ENCODE data around the gene TNFRSF12A.
A peak's percentile ranks its signal among the peaks of the same experiment; 100 is the strongest.

TNFRSF12A gene

GRCh38 chr16:3045758-3046640 is 25.8 kb downstream of the TNFRSF12A start, which contains the start of gene MMP25 (continued):
- TF ChIP-seq, protein P1, sequence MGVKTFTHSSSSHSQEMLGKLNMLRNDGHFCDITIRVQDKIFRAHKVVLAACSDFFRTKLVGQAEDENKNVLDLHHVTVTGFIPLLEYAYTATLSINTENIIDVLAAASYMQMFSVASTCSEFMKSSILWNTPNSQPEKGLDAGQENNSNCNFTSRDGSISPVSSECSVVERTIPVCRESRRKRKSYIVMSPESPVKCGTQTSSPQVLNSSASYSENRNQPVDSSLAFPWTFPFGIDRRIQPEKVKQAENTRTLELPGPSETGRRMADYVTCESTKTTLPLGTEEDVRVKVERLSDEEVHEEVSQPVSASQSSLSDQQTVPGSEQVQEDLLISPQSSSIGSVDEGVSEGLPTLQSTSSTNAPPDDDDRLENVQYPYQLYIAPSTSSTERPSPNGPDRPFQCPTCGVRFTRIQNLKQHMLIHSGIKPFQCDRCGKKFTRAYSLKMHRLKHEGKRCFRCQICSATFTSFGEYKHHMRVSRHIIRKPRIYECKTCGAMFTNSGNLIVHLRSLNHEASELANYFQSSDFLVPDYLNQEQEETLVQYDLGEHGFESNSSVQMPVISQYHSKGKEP (tag by site-specific recombination; IDR thresholded peaks at IDR 0.05) = peak; percentile 44; the same call in 1 of the 2 replicates
- TF ChIP-seq, protein P2, sequence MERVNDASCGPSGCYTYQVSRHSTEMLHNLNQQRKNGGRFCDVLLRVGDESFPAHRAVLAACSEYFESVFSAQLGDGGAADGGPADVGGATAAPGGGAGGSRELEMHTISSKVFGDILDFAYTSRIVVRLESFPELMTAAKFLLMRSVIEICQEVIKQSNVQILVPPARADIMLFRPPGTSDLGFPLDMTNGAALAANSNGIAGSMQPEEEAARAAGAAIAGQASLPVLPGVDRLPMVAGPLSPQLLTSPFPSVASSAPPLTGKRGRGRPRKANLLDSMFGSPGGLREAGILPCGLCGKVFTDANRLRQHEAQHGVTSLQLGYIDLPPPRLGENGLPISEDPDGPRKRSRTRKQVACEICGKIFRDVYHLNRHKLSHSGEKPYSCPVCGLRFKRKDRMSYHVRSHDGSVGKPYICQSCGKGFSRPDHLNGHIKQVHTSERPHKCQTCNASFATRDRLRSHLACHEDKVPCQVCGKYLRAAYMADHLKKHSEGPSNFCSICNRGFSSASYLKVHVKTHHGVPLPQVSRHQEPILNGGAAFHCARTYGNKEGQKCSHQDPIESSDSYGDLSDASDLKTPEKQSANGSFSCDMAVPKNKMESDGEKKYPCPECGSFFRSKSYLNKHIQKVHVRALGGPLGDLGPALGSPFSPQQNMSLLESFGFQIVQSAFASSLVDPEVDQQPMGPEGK (tag by site-specific recombination; IDR thresholded peaks at IDR 0.05) = peak; percentile 83
- TF ChIP-seq TCF7L2 (IDR thresholded peaks at IDR 0.05; ENCODE audit: borderline replicate concordance, low read depth, low read length) = no peak
- TF ChIP-seq KLF1 (tag by site-specific recombination; IDR thresholded peaks at IDR 0.05) = peak; percentile 56; the same call in 1 of the 2 replicates
- TF ChIP-seq ZNF707 (tag by site-specific recombination; IDR thresholded peaks at IDR 0.05) = no peak
- no peak for TF ChIP-seq ZNF223 (tag by site-specific recombination; IDR thresholded peaks at IDR 0.05)
- no peak for TF ChIP-seq ZNF677 (tag by site-specific recombination; IDR thresholded peaks at IDR 0.05)
- no peak for TF ChIP-seq ZSCAN23 (tag by site-specific recombination; IDR thresholded peaks at IDR 0.05)
- TF ChIP-seq, protein P3, sequence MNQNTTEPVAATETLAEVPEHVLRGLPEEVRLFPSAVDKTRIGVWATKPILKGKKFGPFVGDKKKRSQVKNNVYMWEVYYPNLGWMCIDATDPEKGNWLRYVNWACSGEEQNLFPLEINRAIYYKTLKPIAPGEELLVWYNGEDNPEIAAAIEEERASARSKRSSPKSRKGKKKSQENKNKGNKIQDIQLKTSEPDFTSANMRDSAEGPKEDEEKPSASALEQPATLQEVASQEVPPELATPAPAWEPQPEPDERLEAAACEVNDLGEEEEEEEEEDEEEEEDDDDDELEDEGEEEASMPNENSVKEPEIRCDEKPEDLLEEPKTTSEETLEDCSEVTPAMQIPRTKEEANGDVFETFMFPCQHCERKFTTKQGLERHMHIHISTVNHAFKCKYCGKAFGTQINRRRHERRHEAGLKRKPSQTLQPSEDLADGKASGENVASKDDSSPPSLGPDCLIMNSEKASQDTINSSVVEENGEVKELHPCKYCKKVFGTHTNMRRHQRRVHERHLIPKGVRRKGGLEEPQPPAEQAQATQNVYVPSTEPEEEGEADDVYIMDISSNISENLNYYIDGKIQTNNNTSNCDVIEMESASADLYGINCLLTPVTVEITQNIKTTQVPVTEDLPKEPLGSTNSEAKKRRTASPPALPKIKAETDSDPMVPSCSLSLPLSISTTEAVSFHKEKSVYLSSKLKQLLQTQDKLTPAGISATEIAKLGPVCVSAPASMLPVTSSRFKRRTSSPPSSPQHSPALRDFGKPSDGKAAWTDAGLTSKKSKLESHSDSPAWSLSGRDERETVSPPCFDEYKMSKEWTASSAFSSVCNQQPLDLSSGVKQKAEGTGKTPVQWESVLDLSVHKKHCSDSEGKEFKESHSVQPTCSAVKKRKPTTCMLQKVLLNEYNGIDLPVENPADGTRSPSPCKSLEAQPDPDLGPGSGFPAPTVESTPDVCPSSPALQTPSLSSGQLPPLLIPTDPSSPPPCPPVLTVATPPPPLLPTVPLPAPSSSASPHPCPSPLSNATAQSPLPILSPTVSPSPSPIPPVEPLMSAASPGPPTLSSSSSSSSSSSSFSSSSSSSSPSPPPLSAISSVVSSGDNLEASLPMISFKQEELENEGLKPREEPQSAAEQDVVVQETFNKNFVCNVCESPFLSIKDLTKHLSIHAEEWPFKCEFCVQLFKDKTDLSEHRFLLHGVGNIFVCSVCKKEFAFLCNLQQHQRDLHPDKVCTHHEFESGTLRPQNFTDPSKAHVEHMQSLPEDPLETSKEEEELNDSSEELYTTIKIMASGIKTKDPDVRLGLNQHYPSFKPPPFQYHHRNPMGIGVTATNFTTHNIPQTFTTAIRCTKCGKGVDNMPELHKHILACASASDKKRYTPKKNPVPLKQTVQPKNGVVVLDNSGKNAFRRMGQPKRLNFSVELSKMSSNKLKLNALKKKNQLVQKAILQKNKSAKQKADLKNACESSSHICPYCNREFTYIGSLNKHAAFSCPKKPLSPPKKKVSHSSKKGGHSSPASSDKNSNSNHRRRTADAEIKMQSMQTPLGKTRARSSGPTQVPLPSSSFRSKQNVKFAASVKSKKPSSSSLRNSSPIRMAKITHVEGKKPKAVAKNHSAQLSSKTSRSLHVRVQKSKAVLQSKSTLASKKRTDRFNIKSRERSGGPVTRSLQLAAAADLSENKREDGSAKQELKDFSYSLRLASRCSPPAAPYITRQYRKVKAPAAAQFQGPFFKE (tag by site-specific recombination; IDR thresholded peaks at IDR 0.05; ENCODE audit: borderline replicate concordance) = no peak
- no peak for TF ChIP-seq AEBP2 (tag by site-specific recombination; IDR thresholded peaks at IDR 0.05; ENCODE audit: borderline replicate concordance)
- TF ChIP-seq ZNF239 (tag by site-specific recombination; IDR thresholded peaks at IDR 0.05) = no peak
- TF ChIP-seq ZNF701 (tag by site-specific recombination; IDR thresholded peaks at IDR 0.05) = no peak
- TF ChIP-seq KLF16 (tag by site-specific recombination; IDR thresholded peaks at IDR 0.05) = peak; percentile 69
- no peak for TF ChIP-seq ZNF248 (tag by site-specific recombination; IDR thresholded peaks at IDR 0.05)
- no peak for TF ChIP-seq ZNF433 (tag by site-specific recombination; IDR thresholded peaks at IDR 0.05; ENCODE audit: low read depth)
- TF ChIP-seq ZNF302 (tag by site-specific recombination; IDR thresholded peaks at IDR 0.05; ENCODE audit: low read depth) = no peak
- TF ChIP-seq, protein P4, sequence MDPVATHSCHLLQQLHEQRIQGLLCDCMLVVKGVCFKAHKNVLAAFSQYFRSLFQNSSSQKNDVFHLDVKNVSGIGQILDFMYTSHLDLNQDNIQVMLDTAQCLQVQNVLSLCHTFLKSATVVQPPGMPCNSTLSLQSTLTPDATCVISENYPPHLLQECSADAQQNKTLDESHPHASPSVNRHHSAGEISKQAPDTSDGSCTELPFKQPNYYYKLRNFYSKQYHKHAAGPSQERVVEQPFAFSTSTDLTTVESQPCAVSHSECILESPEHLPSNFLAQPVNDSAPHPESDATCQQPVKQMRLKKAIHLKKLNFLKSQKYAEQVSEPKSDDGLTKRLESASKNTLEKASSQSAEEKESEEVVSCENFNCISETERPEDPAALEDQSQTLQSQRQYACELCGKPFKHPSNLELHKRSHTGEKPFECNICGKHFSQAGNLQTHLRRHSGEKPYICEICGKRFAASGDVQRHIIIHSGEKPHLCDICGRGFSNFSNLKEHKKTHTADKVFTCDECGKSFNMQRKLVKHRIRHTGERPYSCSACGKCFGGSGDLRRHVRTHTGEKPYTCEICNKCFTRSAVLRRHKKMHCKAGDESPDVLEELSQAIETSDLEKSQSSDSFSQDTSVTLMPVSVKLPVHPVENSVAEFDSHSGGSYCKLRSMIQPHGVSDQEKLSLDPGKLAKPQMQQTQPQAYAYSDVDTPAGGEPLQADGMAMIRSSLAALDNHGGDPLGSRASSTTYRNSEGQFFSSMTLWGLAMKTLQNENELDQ (tag by site-specific recombination; IDR thresholded peaks at IDR 0.05; ENCODE audit: low read depth) = no peak
- no peak for TF ChIP-seq ZNF16 (tag by site-specific recombination; IDR thresholded peaks at IDR 0.05; ENCODE audit: low read depth)
- peak; percentile 47; the same call in 1 of the 2 replicates for TF ChIP-seq KLF9 (tag by site-specific recombination; IDR thresholded peaks at IDR 0.05; ENCODE audit: low read depth)
- no peak for TF ChIP-seq KLF7 (tag by site-specific recombination; IDR thresholded peaks at IDR 0.05; ENCODE audit: borderline replicate concordance)
- no peak for TF ChIP-seq ZNF221 (tag by site-specific recombination; IDR thresholded peaks at IDR 0.05; ENCODE audit: borderline replicate concordance)
